DOHH2 (cell line): Measurements from ENCODE around the gene CEL.
"Not testable (repeated sequence)": the region's sequence is repeated elsewhere in the genome, so short reads cannot be mapped to it uniquely, and the experiment has no call there.

Experiments used
- H3F3A ChIP-seq: fragments of 200-600 bp; sonication (generic), shearing (Covaris generic); 2 replicates; pipeline ENCODE4 v1.6.0; 2016; ENCODE audit warnings: antibody characterized with exemption, mild to moderate bottlenecking; ENCODE audit not compliant: control insufficient read depth, insufficient read depth
- H3K27ac ChIP-seq: fragments of 200-600 bp; sonication (generic); 2 replicates; pipeline ENCODE4 v1.5.1; 2014; ENCODE audit warnings: low read depth, mild to moderate bottlenecking, low read length, moderate library complexity
- H3K27me3 ChIP-seq: fragments of 200-600 bp; sonication (generic); 2 replicates; pipeline ENCODE4 v1.6.1; 2014; ENCODE audit warnings: mild to moderate bottlenecking, low read length, mixed read lengths; ENCODE audit not compliant: control insufficient read depth
- H3K36me3 ChIP-seq: fragments of 200-600 bp; sonication (generic); 2 replicates; pipeline ENCODE4 v1.6.1; 2014; ENCODE audit warnings: mild to moderate bottlenecking, low read length, moderate library complexity, mixed read lengths; ENCODE audit not compliant: control insufficient read depth
- H3K4me1 ChIP-seq: fragments of 200-600 bp; sonication (generic); 2 replicates; pipeline ENCODE4 v1.6.1; 2014; ENCODE audit warnings: mild to moderate bottlenecking, low read length, mixed read lengths; ENCODE audit not compliant: control insufficient read depth
- H3K4me2 ChIP-seq: fragments of 200-600 bp; sonication (generic); 2 replicates; pipeline ENCODE4 v1.6.0; 2014; ENCODE audit warnings: mild to moderate bottlenecking, low read length, moderate library complexity
- H3K4me3 ChIP-seq: fragments of 200-600 bp; sonication (generic); 2 replicates; pipeline ENCODE4 v1.5.1; 2014; ENCODE audit warnings: mild to moderate bottlenecking, low read length, mixed read lengths
- H3K79me2 ChIP-seq: fragments of 200-600 bp; sonication (generic); 2 replicates; pipeline ENCODE4 v1.6.1; 2014; ENCODE audit warnings: mild to moderate bottlenecking, low read length, mixed read lengths; ENCODE audit not compliant: control insufficient read depth
- H3K9me2 ChIP-seq: fragments of 200-600 bp; sonication (generic); replicated peaks from 2 replicates; pipeline ENCODE4 v1.6.1; 2014; ENCODE audit warnings: mild to moderate bottlenecking, low read length, mixed read lengths; ENCODE audit not compliant: control insufficient read depth
- H3K9me3 ChIP-seq: fragments of 200-600 bp; sonication (generic); 2 replicates; pipeline ENCODE4 v1.6.1; 2014; ENCODE audit warnings: antibody characterized with exemption, low read length, mixed read lengths; ENCODE audit not compliant: control insufficient read depth, insufficient read depth
- H4K20me1 ChIP-seq: fragments of 200-600 bp; sonication (generic); 2 replicates; pipeline ENCODE4 v1.6.0; 2014; ENCODE audit warnings: low read depth, mild to moderate bottlenecking, antibody characterized with exemption, low read length, moderate library complexity; ENCODE audit not compliant: control insufficient read depth, insufficient read depth
- EZH2phosphoT487 ChIP-seq: fragments of 200-600 bp; sonication (generic); IDR thresholded peaks from 2 replicates; pipeline ENCODE4 v1.6.1; 2017; ENCODE audit warnings: borderline replicate concordance, mild to moderate bottlenecking, antibody characterized with exemption, low read length, moderate library complexity, mixed read lengths
- TF ChIP-seq, protein P1 (sequence below): fragments of 200-600 bp; sonication (generic); IDR thresholded peaks from one replicate; pipeline ENCODE4 v1.5.1; 2014; ENCODE audit warnings: antibody characterized with exemption, mild to moderate bottlenecking, low read depth, low read length; ENCODE audit not compliant: poor library complexity, severe bottlenecking

CEL gene

DNA sequence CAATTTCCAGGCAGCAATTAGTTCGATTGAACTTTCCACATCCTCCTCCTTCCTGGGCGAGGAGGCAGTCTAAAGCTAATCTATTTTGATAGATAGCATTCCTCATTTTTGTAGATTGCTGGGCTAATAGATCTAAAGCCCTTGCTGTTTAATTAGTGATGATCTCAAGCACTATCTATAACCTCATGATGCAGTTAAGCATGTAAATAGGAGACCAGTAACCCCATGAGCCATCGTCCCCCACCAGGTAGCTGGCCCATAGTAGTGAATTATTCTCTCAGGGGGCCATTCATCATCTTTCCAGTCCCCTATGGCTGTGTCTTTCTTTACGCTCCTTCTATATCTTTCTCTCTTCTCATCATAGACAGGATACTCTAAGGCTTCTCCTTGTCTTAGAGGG, 14.9 kb downstream of the CEL start:
- no peaks in the 10 kb centered on the region for H3K4me1 ChIP-seq
- H3K27ac ChIP-seq: no peak overlapping the region
- no peak overlapping the region for H3K4me3 ChIP-seq
- no peaks in the 10 kb centered on the region for H3F3A ChIP-seq
- peaks cover 18% of the 10 kb centered on the region; the same call in 1 of the 2 replicates for H3K27me3 ChIP-seq
- no peaks in the 10 kb centered on the region for H3K79me2 ChIP-seq
- no peaks in the 10 kb centered on the region for H3K36me3 ChIP-seq
- no peaks in the 10 kb centered on the region for H3K9me3 ChIP-seq
- TF ChIP-seq, protein P1, sequence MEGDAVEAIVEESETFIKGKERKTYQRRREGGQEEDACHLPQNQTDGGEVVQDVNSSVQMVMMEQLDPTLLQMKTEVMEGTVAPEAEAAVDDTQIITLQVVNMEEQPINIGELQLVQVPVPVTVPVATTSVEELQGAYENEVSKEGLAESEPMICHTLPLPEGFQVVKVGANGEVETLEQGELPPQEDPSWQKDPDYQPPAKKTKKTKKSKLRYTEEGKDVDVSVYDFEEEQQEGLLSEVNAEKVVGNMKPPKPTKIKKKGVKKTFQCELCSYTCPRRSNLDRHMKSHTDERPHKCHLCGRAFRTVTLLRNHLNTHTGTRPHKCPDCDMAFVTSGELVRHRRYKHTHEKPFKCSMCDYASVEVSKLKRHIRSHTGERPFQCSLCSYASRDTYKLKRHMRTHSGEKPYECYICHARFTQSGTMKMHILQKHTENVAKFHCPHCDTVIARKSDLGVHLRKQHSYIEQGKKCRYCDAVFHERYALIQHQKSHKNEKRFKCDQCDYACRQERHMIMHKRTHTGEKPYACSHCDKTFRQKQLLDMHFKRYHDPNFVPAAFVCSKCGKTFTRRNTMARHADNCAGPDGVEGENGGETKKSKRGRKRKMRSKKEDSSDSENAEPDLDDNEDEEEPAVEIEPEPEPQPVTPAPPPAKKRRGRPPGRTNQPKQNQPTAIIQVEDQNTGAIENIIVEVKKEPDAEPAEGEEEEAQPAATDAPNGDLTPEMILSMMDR: no peak
- no peaks in the 10 kb centered on the region for H3K9me2 ChIP-seq
- H4K20me1 ChIP-seq: no peaks in the 10 kb centered on the region
- H3K4me2 ChIP-seq: no peak overlapping the region

DNA sequence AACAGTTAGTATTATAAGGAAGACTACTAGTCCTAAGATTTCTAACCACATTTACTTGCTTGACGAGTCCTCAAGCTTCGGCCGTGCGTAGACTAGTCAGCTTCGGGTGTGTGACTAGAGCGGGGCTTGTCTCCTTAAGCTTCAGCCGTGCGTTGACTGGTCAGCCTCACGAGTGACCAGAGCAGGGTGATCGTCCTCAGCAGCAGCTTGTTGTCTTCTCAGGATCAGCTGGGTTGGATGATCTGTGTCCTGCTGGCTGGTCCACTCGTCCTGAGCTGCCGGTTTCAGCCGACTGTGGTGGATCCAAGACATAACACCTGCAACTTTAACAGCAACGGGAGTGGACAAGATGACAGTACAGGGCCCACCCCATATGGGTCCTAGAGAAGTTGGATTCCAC, 16.7 kb downstream of the CEL start:
- Histone ChIP-seq H3K9me3 (no peaks in the 10 kb centered on the region), H3K27ac (no peak overlapping the region), H3F3A (no peaks in the 10 kb centered on the region), H3K4me3 (no peak overlapping the region), H3K4me1 (no peaks in the 10 kb centered on the region), H3K79me2 (no peaks in the 10 kb centered on the region), H3K9me2 (no peaks in the 10 kb centered on the region), H3K4me2 (no peak overlapping the region), H3K27me3 (peaks cover 18% of the 10 kb centered on the region; the same call in 1 of the 2 replicates), H4K20me1 (no peaks in the 10 kb centered on the region), H3K36me3 (no peaks in the 10 kb centered on the region)
- TF ChIP-seq, protein P1: no peak
- no peak for TF ChIP-seq EZH2phosphoT487

DNA sequence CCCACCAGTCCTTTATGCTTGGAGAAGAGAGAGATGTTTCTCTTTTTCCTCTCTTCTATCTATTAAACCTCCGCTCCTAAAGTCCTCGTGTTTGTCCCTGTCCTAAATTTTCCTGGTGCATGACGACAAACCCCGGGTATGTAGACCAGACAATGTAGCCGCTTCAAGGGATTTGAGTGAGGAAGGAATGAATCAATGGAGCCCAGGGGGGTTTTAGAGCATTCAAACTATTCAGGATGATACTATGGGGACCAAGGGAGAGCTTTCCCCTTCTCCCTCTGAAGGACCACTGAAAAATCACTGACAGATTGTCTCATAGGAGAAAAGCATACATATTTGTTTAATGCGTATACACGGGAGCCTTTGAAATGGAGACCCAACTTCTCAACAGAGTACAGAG, 18.4 kb downstream of the CEL start:
- Histone ChIP-seq H3K4me1 (no peaks in the 10 kb centered on the region), H3K27ac (no peak overlapping the region), H3K79me2 (no peaks in the 10 kb centered on the region), H3K36me3 (no peaks in the 10 kb centered on the region), H3K9me3 (no peaks in the 10 kb centered on the region), H3K27me3 (peaks cover 15% of the 10 kb centered on the region; the same call in 1 of the 2 replicates), H3K9me2 (no peaks in the 10 kb centered on the region), H3K4me3 (no peak overlapping the region), H3F3A (no peaks in the 10 kb centered on the region), H4K20me1 (no peaks in the 10 kb centered on the region), H3K4me2 (no peak overlapping the region)
- TF ChIP-seq, protein P1: no peak
- no peak for TF ChIP-seq EZH2phosphoT487

DNA sequence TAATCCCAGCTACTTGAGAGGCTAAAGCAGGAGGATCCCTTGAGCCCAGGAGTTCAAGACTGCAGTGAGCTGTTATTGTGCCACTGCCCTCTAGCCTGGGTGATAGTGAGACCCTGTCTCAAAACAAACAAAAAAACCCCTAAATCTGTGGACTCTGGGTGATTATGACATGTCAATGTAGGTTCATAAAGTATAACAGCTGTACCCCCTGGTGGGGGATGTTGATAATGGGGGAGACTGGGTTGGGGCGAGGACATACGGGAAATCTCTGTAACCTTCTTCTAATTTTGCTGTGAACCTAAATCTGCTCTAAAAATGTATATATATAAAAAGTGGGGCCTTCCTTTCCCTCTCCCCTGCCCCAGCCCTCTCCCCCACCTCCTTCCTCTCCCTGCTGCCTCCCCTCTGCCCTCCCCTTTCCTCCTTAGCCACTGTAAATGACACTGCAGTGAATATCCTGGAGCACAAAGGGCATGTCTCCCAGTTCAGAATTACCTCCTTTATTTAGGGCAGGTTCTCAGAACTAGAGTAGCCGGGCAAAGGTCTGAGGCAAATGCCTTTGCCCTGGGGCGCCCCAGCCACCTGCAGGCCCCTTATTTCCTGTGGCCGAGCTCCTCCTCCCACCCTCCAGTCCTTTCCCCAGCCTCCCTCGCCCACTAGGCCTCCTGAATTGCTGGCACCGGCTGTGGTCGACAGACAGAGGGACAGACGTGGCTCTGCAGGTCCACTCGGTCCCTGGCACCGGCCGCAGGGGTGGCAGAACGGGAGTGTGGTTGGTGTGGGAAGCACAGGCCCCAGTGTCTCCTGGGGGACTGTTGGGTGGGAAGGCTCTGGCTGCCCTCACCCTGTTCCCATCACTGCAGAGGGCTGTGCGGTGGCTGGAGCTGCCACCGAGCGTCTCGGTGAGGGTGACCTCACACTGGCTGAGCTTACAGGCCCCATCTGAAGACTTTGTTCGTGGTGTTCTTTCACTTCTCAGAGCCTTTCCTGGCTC, 19.3 kb downstream of the CEL start:
- H3K9me2 ChIP-seq, H3K9me3 ChIP-seq, H4K20me1 ChIP-seq, H3K79me2 ChIP-seq, H3F3A ChIP-seq, H3K4me1 ChIP-seq, H3K4me3 ChIP-seq, H3K36me3 ChIP-seq, H3K4me2 ChIP-seq, H3K27ac ChIP-seq: not testable (repeated sequence)
- H3K27me3 ChIP-seq: peaks cover 13% of the 10 kb centered on the region; the same call in 1 of the 2 replicates

DNA sequence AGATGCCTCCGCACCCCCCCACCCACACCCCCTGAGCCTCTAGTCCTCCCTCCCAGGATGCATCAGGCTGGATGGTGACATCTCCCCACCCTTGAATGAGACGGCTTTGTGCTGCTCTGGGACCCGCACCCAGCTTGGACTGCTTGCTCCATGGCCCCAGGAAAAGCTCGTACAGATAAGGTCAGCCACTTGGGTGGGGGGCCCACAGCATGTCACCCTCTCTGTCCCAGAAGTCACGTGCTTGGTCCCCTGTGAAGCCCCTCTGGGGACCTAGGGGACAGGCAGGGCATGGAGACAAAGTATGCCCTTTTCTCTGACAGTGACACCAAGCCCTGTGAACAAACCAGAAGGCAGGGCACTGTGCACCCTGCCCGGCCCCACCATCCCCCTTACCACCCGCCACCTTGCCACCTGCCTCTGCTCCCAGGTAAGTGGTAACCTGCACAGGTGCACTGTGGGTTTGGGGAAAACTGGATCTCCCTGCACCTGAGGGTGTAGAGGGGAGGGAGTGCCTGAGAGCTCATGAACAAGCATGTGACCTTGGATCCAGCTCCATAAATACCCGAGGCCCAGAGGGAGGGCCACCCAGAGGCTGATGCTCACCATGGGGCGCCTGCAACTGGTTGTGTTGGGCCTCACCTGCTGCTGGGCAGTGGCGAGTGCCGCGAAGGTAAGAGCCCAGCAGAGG, 20.3 kb downstream of the CEL start:
- not testable (repeated sequence) for H3K79me2 ChIP-seq, H3K27ac ChIP-seq, H3F3A ChIP-seq, H3K36me3 ChIP-seq, H3K4me2 ChIP-seq, H4K20me1 ChIP-seq, H3K4me3 ChIP-seq, H3K27me3 ChIP-seq, H3K4me1 ChIP-seq, H3K9me2 ChIP-seq, H3K9me3 ChIP-seq
